ENCODE results near the gene RFPL1. TPM values are rescaled to one million over a fixed set of nuclear protein-coding genes. Genes with fewer than 3 reads are reported as not detected.
A peak's percentile ranks its signal among the peaks of the same experiment; 100 is the strongest.

RFPL1 gene
- total and polyA plus RNA-seq, 11 donors = not detected

DNA sequence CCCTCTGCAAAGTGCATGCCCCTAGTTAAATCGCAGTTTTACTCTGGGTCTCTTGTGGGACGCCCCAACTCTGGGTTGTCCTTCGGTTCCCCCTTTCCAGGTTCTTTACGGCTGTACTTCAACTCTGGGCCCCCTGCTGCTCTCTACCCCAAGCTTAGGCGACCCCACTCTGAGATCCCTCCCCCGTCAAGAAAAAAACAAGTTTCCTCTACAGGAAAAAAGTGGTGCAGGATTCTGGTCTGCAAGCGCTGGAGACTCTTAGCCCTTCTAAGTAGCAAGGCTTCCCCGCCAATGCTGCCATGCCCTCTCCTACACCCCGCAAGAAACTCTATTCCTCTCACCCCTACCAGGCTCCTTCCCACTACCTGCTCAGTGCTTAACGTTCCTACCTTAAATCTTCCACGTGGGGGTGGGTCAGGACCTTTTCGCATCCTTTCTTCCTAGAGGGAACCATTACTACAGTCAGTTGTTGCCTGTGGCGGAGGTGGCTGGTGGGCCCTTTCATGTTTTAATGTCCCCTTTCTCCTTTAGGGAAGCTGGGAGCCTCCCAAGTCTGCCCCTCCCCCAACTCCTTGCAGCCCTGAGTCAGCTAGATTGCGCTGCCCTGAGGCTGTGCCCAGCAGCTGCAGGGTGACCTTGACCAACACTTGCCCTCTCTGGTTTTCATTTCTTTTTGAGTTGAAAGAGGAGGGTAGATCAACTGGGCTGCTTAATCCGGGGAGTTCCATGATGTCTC lies 43.0 kb downstream of the RFPL1 start:
- Histone ChIP-seq H3K36me3 (no peaks in the 10 kb centered on the region), H3K4me1 (peaks cover 0 to 21% (median 9%) of the 10 kb centered on the region in 12 donors), H3K27ac (no peak overlapping the region), H3K9me3 (no peaks in the 10 kb centered on the region), H3K27me3 (peaks cover 31 to 76% (median 50%) of the 10 kb centered on the region in 9 donors), H3K4me3 (peak overlapping the region in 5 of 12 donors; percentile 20 to 48 (median 34))
- intact Hi-C loops (cut with DNase I) = no loop called here
- ATAC-seq = no peak
- DNase-seq = no peak
- WGBS, 4 donors = 9 to 16% (median 13%) methylated on average over 15 of the region's 15 CpGs
- TF ChIP-seq CTCF (IDR thresholded peaks at IDR 0.05) = no peak
- TF ChIP-seq POLR2A (IDR thresholded peaks at IDR 0.05) = no peak

DNA sequence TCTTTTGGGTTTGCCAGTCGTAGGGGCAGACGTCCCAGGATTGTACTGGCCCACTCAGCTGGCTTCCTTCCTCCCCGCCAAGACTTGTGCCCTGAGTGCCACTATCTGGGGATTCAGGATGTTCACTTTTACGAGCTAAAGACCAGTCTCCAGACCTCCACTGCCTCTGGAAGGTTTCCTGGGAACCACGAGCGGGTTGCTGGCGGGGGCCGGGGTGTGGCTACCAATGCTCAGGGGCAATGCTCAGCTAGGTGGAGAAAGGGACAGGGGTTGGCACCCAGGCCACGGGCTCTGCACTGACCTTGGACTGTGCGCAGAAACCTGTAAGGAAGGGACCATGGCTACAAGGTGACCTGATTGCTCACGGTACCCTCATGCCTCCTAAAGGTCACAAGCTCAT lies 43.9 kb downstream of the RFPL1 start:
- H3K36me3 ChIP-seq = no peaks in the 10 kb centered on the region
- peaks cover 0 to 21% (median 9%) of the 10 kb centered on the region in 12 donors for H3K4me1 ChIP-seq
- peaks cover 31 to 68% (median 50%) of the 10 kb centered on the region in 9 donors for H3K27me3 ChIP-seq
- DNase-seq (no peak), ATAC-seq (no peak)
- TF ChIP-seq POLR2A (IDR thresholded peaks at IDR 0.05) = no peak
- TF ChIP-seq CTCF (IDR thresholded peaks at IDR 0.05) = no peak
- 52 to 72% (median 66%) methylated on average over 8 to 11 of the region's 11 CpGs for WGBS, 4 donors
- H3K9me3 ChIP-seq = no peaks in the 10 kb centered on the region
- no peak overlapping the region for H3K27ac ChIP-seq
- intact Hi-C loops (cut with DNase I) = no loop called here
- H3K4me3 ChIP-seq = no peak overlapping the region

- Histone ChIP-seq H3K4me1 (peaks cover 0 to 21% (median 9%) of the 10 kb centered on the region in 12 donors), H3K4me3 (no peak overlapping the region), H3K27me3 (peaks cover 31 to 64% (median 50%) of the 10 kb centered on the region in 9 donors), H3K9me3 (no peaks in the 10 kb centered on the region), H3K36me3 (no peaks in the 10 kb centered on the region), H3K27ac (no peak overlapping the region)
- no peak for ATAC-seq
- DNase-seq = no peak
- intact Hi-C loops (cut with DNase I) = no loop called here
- no peak for TF ChIP-seq CTCF (IDR thresholded peaks at IDR 0.05)
- TF ChIP-seq POLR2A (IDR thresholded peaks at IDR 0.05) = no peak
- 92 to 94% (median 92%) methylated on average over 7 of the region's 7 CpGs for WGBS, 4 donors
Observed at GRCh38 chr22:29482726-29483125, 44.3 kb downstream of the RFPL1 start.

- no peak overlapping the region for H3K4me3 ChIP-seq
- peaks cover 0 to 21% (median 9%) of the 10 kb centered on the region in 12 donors for H3K4me1 ChIP-seq
- TF ChIP-seq POLR2A (IDR thresholded peaks at IDR 0.05) = no peak
- no peak for TF ChIP-seq CTCF (IDR thresholded peaks at IDR 0.05)
- no peaks in the 10 kb centered on the region for H3K9me3 ChIP-seq
- DNase-seq = no peak
- intact Hi-C loops (cut with DNase I) = no loop called here
- H3K27ac ChIP-seq = no peak overlapping the region
- peaks cover 31 to 58% (median 47%) of the 10 kb centered on the region in 9 donors for H3K27me3 ChIP-seq
- no peak for ATAC-seq
- 85 to 93% (median 91%) methylated on average over 13 of the region's 13 CpGs for WGBS, 4 donors
- no peaks in the 10 kb centered on the region for H3K36me3 ChIP-seq
Observed at GRCh38 chr22:29483254-29483653, 44.9 kb downstream of the RFPL1 start.
